K562 (cell line): Measurements from ENCODE around the gene ANO8. TPM values are rescaled to one million over a fixed set of nuclear protein-coding genes. Genes with fewer than 3 reads are reported as not detected.

ENCODE experiments used
- ATF1 ChIP-seq, 2 experiments: fragments of 450-650 bp in 1 of 2; IDR thresholded peaks; 2 replicates each; pipeline ENCODE4 v1.6.1; 2016; ENCODE audit warnings: missing compliant biosample characterization in 1 of 2, missing genetic modification characterization in 1 of 2
- BACH1 ChIP-seq: fragments of 200-800 bp; sonication (Bioruptor generic); IDR thresholded peaks from 2 replicates; pipeline ENCODE4 v1.6.1; 2016; ENCODE audit warnings: missing genetic modification characterization, missing compliant biosample characterization
- BCLAF1 ChIP-seq, 2 experiments: fragments of 450-650 bp in 1 of 2; IDR thresholded peaks; 2 replicates each; pipeline ENCODE4 v1.6.1; 2011 to 2017; ENCODE audit warnings: low read depth in 2 of 2, antibody characterized with exemption in 1 of 2, borderline replicate concordance in 1 of 2, low read length in 1 of 2, mild to moderate bottlenecking in 1 of 2, mixed read lengths in 1 of 2; ENCODE audit not compliant: control insufficient read depth in 1 of 2
- FIP1L1 ChIP-seq: fragments of 200-400 bp; formaldehyde crosslinking; IDR thresholded peaks from 2 replicates; pipeline ENCODE4 v1.6.1; 2018; ENCODE audit warnings: mild to moderate bottlenecking, low read depth, low read length; ENCODE audit not compliant: poor library complexity, severe bottlenecking
- FOXK1 ChIP-seq: sonication (generic); formaldehyde crosslinking; IDR thresholded peaks from 2 replicates; pipeline ENCODE4 v1.8.0; 2022; ENCODE audit warnings: missing genetic modification reagents, mild to moderate bottlenecking, borderline replicate concordance
- HNRNPUL1 ChIP-seq: fragments of 200-400 bp; formaldehyde crosslinking; IDR thresholded peaks from 2 replicates; pipeline ENCODE4 v1.6.1; 2017; ENCODE audit warnings: low read length
- MNT ChIP-seq, 2 experiments: fragments of 450-650 bp; conservative IDR thresholded peaks; 2 replicates each; pipeline ENCODE4 v1.6.1; 2017; ENCODE audit warnings: mild to moderate bottlenecking in 2 of 2, moderate library complexity in 2 of 2
- MTF1 ChIP-seq: fragments of 250-450 bp; sonication (Bioruptor Pico); IDR thresholded peaks from 2 replicates; pipeline ENCODE4 v1.9.0; 2021; ENCODE audit warnings: moderate library complexity, mild to moderate bottlenecking, inconsistent platforms, borderline replicate concordance
- POLR2AphosphoS5 ChIP-seq: IDR thresholded peaks from 2 replicates; pipeline ENCODE4 v1.6.1; 2011; ENCODE audit warnings: mild to moderate bottlenecking, low read depth, low read length, moderate library complexity; ENCODE audit not compliant: control insufficient read depth, insufficient read depth
- TGIF2 ChIP-seq: sonication (generic); formaldehyde crosslinking; IDR thresholded peaks from 2 replicates; pipeline ENCODE4 v1.8.1; 2022; ENCODE audit warnings: mild to moderate bottlenecking, missing genetic modification reagents, moderate library complexity
- TOE1 ChIP-seq, 2 experiments: fragments of 450-650 bp in 1 of 2; sonication (generic) in 1 of 2; formaldehyde crosslinking in 1 of 2; IDR thresholded peaks; 2 replicates each; pipeline versions ENCODE4 v1.7.1 to v1.8.0; 2016 to 2022; ENCODE audit warnings: borderline replicate concordance in 2 of 2, mild to moderate bottlenecking in 2 of 2, antibody characterized with exemption in 1 of 2, inconsistent platforms in 1 of 2, low read depth in 1 of 2, missing genetic modification reagents in 1 of 2, moderate library complexity in 1 of 2
- ZBTB17 ChIP-seq: fragments of 450-650 bp; formaldehyde crosslinking; IDR thresholded peaks from 2 replicates; pipeline ENCODE4 v1.4.0; 2020; ENCODE audit warnings: mild to moderate bottlenecking
- ZNF133 ChIP-seq: fragments of 250-450 bp; sonication (Bioruptor Pico); IDR thresholded peaks from 2 replicates; pipeline ENCODE4 v1.4.0; 2020; ENCODE audit warnings: mild to moderate bottlenecking
- ZNF143 ChIP-seq: sonication (generic); formaldehyde crosslinking; IDR thresholded peaks from 2 replicates; pipeline ENCODE4 v1.9.0; 2022; ENCODE audit warnings: mild to moderate bottlenecking, missing genetic modification reagents
- ZNF280A ChIP-seq: fragments of 450-650 bp; IDR thresholded peaks from 2 replicates; pipeline ENCODE4 v1.6.1; 2018; ENCODE audit warnings: mild to moderate bottlenecking, low read depth; ENCODE audit not compliant: partially characterized antibody
- ZNF282 ChIP-seq: sonication (generic); formaldehyde crosslinking; IDR thresholded peaks from 2 replicates; pipeline ENCODE4 v1.8.1; 2023; ENCODE audit warnings: missing genetic modification reagents
- ZNF589 ChIP-seq: fragments of 200-800 bp; sonication (Bioruptor generic); IDR thresholded peaks from 2 replicates; pipeline ENCODE4 v1.6.1; 2016; ENCODE audit warnings: low read depth, missing genetic modification characterization, missing compliant biosample characterization
- ZNF644 ChIP-seq: fragments of 200-800 bp; sonication (Bioruptor generic); IDR thresholded peaks from 2 replicates; pipeline ENCODE4 v1.6.1; 2016; ENCODE audit warnings: low read depth, missing genetic modification characterization, missing compliant biosample characterization
- ZNF766 ChIP-seq: fragments of 200-800 bp; sonication (Bioruptor generic); conservative IDR thresholded peaks from 2 replicates; pipeline ENCODE4 v1.6.1; 2016; ENCODE audit warnings: missing genetic modification characterization, missing compliant biosample characterization
- polyA plus RNA-seq, 8 experiments: library from polyadenylated mRNA; depleted of rRNA in 4 of 8; stranded (reverse) in 5 of 8; unstranded in 3 of 8; fragments of >200 nt; fragmentation: Nextera tagmentation in 2 of 8; fragmentation: Illumina TruSeq in 1 of 8; extraction: Ambion mirVana in 2 of 8; extraction: Trizol in 1 of 8; gene quantifications; 2 replicates each; pipeline versions ENCODE4 v1.2.1 to v1.2.3, GENCODE V29; 2011 to 2014; ENCODE audit warnings: inconsistent platforms in 1 of 8, missing spikeins in 1 of 8
- total RNA-seq, 7 experiments: library from RNA; depleted of rRNA in 6 of 7; stranded (reverse); fragments of >200 nt in 6 of 7; fragmentation: Illumina TruSeq in 2 of 7; extraction: Trizol in 2 of 7; gene quantifications; 2 replicates each; pipeline versions ENCODE4 v1.2.1 to v1.2.3, GENCODE V29; 2011 to 2021; ENCODE audit warnings: low replicate concordance in 1 of 7

The ANO8 gene
- total and polyA plus RNA-seq, 9 of the 15 experiments (the other 6 are each of a cell fraction or from before 2014, with no cell fraction given), result 0.07 to 7.6 (median 2.3) TPM; not detected in 1

GRCh38 chr19:17292301-17293074, 42.2 kb downstream of the ANO8 start (continued):
- TF ChIP-seq ZNF133 (CRISPR knock-in tag), result no peak
- no peak for TF ChIP-seq ZNF766 (CRISPR knock-in tag)
- TF ChIP-seq ZNF280A, result no peak
- TF ChIP-seq HNRNPUL1, result no peak
- TF ChIP-seq TOE1 (IDR thresholded peaks at IDR 0.05; ENCODE audit: borderline replicate concordance), result no peak; the same call in 1 of the 2 replicates
- TF ChIP-seq TOE1 (CRISPR knock-in tag; IDR thresholded peaks at IDR 0.05; ENCODE audit: borderline replicate concordance, low read depth), result no peak
- no peak for TF ChIP-seq ATF1 (CRISPR knock-in tag; IDR thresholded peaks at IDR 0.05)
- no peak for TF ChIP-seq ATF1 (tag; IDR thresholded peaks at IDR 0.05)
- no peak for TF ChIP-seq ZNF644
- no peak for TF ChIP-seq FOXK1 (CRISPR knock-in tag)
- TF ChIP-seq ZNF589 (CRISPR knock-in tag), result no peak
- peak; percentile 53 to 68; a peak in 3 of 4 replicates for TF ChIP-seq MNT (conservative IDR thresholded peaks at IDR 0.05)
- TF ChIP-seq ZNF282 (CRISPR knock-in tag), result no peak
- peak; percentile 81 for TF ChIP-seq FIP1L1
- TF ChIP-seq TGIF2, result no peak
- TF ChIP-seq BCLAF1 (IDR thresholded peaks at IDR 0.05; ENCODE audit: borderline replicate concordance in 1 of 2, control insufficient read depth in 1 of 2, low read depth in 2 of 2, low read length in 1 of 2), result no peak
- no peak for TF ChIP-seq MTF1 (CRISPR knock-in tag)
- TF ChIP-seq POLR2AphosphoS5, result peak; percentile 39; the same call in 1 of the 2 replicates
- TF ChIP-seq ZBTB17 (CRISPR knock-in tag), result 0 out of 2 replicates have a peak, but pooled peaks have one; percentile 30
- no peak for TF ChIP-seq ZNF143 (CRISPR knock-in tag)
- TF ChIP-seq BACH1, result no peak
